K562 treated with DMSO at 1 percent for 48 hours (cell line): Measurements from ENCODE around the gene GMNC. TPM values are rescaled to one million over a fixed set of nuclear protein-coding genes. Genes with fewer than 3 reads are reported as not detected.

Experiments used
- total RNA-seq: library from RNA; unstranded; fragments of 300-600 nt; gene quantifications from 2 replicates; pipeline ENCODE4 v1.2.3, GENCODE V29; 2022; ENCODE audit warnings: low replicate concordance; ENCODE audit errors: extremely low read depth

The GMNC gene
- total RNA-seq, result not detected in 2 replicates

GRCh38 chr3:190862209-190863118 lies at the start of gene GMNC:
Gene GMNC, minus strand, starts transcription at chr3:190862694. Its CDS starts 79 bp downstream, at chr3:190862615.

